ENCODE measurements around the gene ZDHHC22.

Gene ZDHHC22

GRCh38 chr14:77126461-77126990 lies 15.1 kb downstream of the ZDHHC22 start:
- no peak for DNase-seq (ENCODE audit: low spot score)

GRCh38 chr14:77125823-77126325 lies 15.7 kb downstream of the ZDHHC22 start:
- DNase-seq (ENCODE audit: low spot score) = no peak

GRCh38 chr14:77125281-77125801 lies 16.2 kb downstream of the ZDHHC22 start:
- no peak for DNase-seq (ENCODE audit: low spot score)

- DNase-seq (ENCODE audit: low spot score) = peak; percentile 88
Measured at GRCh38 chr14:77124345-77125280, 17.0 kb downstream of the ZDHHC22 start.

GRCh38 chr14:77123381-77124325 lies 17.9 kb downstream of the ZDHHC22 start:
- no peak for DNase-seq (ENCODE audit: low spot score)

- no peak for DNase-seq (ENCODE audit: low spot score)
Measured at GRCh38 chr14:77122526-77123125, 19.0 kb downstream of the ZDHHC22 start.

GRCh38 chr14:77120771-77121743 lies 20.5 kb downstream of the ZDHHC22 start:
- DNase-seq (ENCODE audit: low spot score) = no peak

GRCh38 chr14:77119851-77120250 lies 21.7 kb downstream of the ZDHHC22 start:
- no peak for DNase-seq (ENCODE audit: low spot score)

- DNase-seq (ENCODE audit: low spot score) = no peak
Measured at GRCh38 chr14:77116172-77116817, 25.3 kb downstream of the ZDHHC22 start.

- no peak for DNase-seq (ENCODE audit: low spot score)
Measured at GRCh38 chr14:77114609-77115008, 27.0 kb downstream of the ZDHHC22 start.

- DNase-seq (ENCODE audit: low spot score) = no peak
Measured at GRCh38 chr14:77113644-77114043, 27.9 kb downstream of the ZDHHC22 start.

GRCh38 chr14:77111021-77111420 lies 30.6 kb downstream of the ZDHHC22 start:
- no peak for DNase-seq (ENCODE audit: low spot score)

GRCh38 chr14:77110286-77110685 lies 31.3 kb downstream of the ZDHHC22 start:
- DNase-seq (ENCODE audit: low spot score) = no peak

- no peak for DNase-seq (ENCODE audit: low spot score)
Measured at GRCh38 chr14:77109656-77110055, 31.9 kb downstream of the ZDHHC22 start.

- DNase-seq (ENCODE audit: low spot score) = no peak
Measured at GRCh38 chr14:77108753-77109152, 32.8 kb downstream of the ZDHHC22 start.

- DNase-seq (ENCODE audit: low spot score) = no peak
Measured at GRCh38 chr14:77107228-77107627, 34.4 kb downstream of the ZDHHC22 start.

GRCh38 chr14:77106666-77107065 lies 34.9 kb downstream of the ZDHHC22 start:
- DNase-seq (ENCODE audit: low spot score) = no peak

- no peak for DNase-seq (ENCODE audit: low spot score)
Measured at GRCh38 chr14:77105145-77105939, 36.2 kb downstream of the ZDHHC22 start.

- no peak for DNase-seq (ENCODE audit: low spot score)
Measured at GRCh38 chr14:77104393-77104792, 37.2 kb downstream of the ZDHHC22 start.

All from GM03348 (cell line).